H54 (cell line): ENCODE measurements around the gene HOXD3.

Experiments used
- DNase-seq: peaks from one replicate; pipeline ENCODE4 v3.0.0; 2011; ENCODE audit warnings: low spot score, mixed read lengths; ENCODE audit not compliant: insufficient read length
- FAIRE-seq: peaks from 3 replicates; lab custom pipeline; 2011; peaks lifted over from hg19 to GRCh38; lab: Jason Lieb, UNC
- POLR2A ChIP-seq: IDR thresholded peaks from 2 replicates; pipeline ENCODE4 v1.6.1; 2011; ENCODE audit warnings: low read depth, mild to moderate bottlenecking, low read length

Gene HOXD3

DNA sequence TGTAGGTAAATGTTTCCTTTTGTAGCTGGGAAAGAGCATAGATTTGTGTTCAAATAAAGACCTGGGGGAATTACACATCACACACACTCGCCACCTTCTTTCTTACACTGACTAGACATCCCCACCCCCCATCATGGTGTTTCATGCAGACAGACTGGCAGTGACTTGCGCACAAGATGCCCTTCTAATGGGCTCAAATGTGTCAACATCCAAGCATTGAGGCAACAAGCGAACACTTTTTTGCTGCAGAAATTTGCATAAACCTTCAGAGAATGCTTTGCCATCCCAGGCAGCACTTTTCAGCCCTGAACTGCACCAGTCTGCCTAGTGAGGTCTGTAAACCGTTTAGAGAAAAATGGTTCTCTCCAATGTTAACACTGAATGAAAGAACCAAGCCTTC is 23.1 kb upstream of the HOXD3 start:
- no peak for TF ChIP-seq POLR2A
- FAIRE-seq, result no peak
- DNase-seq, result no peak

DNA sequence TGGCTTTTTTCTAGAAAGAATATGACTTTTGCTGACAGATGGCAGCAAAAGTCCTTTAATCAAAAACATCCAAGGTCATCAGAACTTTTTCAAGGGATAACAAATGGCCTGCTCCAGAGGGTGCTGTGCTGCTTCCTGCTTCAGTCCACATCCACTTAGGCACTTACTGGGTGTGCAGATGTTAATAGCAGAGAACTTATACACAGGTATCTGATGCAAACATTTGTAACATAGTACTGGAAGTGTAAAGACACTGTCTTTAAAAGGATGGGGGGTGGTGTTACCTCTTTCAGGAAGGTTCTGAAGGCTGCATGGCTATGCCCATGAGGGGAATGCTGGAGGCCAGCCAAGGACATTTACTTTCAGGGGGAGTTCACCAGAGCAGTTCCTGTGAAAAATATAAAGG is 22.1 kb upstream of the HOXD3 start:
- FAIRE-seq (no peak), DNase-seq (no peak)
- TF ChIP-seq POLR2A, result no peak

DNA sequence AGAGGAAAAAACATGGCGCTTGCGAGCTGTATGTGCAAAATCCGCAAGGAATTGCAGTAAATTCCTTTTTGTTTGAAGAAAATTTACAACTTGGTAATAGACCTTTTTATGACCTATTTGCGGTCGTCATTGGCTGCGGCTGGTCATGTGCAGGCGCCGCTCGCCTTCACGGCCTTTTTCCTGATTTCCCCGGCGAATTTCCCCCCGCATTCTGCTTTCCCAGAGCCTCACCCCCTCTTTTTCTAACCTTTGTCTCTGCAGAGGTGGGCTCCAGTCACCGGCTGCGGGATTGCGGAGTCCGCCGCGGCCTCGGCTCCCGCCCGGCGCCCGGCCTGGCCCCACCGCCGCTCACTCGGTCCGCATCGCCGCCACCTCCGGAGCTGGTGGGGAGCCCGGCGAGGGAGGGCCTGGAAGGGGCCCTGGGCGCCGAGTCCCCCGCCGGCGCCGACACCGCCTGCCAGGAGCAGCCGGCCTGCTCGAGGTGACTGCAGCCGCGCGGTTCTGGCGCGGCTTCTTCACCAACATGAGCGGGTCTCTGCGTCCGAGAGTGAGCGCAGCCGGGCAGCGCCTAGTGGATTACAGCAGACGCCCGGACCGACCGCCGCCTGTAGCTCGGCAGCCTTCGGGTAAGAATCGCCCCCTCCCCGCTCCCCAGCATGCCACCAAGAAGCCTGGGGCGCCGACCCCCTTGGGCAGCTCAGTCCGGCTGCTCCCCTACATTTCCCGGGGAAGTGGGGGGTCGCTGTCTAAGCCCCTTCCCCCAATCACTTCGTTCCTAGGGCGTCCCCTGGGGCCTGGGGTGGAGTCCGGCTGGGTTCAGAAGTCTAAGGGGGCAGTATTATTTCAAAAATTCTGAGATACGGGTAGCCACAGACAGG is 20.5 kb upstream of the HOXD3 start:
- FAIRE-seq (no peak), DNase-seq (peak; percentile 62)
- no peak; the same call in 1 of the 2 replicates for TF ChIP-seq POLR2A

DNA sequence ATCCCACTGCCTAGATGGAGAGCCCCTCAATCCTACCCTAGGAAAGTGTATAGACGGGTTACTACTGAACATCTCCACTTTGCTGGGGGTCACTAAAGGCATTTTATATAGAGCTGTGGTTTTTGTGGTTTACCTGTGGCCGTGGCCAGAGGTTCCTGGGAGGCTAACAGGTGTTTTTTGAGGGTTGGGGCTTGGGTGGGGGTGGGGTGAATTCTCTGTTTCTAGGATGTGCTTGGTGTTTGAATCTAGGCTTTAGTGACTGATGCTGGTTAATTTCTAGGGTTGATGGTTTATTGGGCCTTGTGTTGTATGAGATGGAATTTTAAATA is 19.9 kb upstream of the HOXD3 start:
- TF ChIP-seq POLR2A, result no peak
- DNase-seq (no peak), FAIRE-seq (no peak)

DNA sequence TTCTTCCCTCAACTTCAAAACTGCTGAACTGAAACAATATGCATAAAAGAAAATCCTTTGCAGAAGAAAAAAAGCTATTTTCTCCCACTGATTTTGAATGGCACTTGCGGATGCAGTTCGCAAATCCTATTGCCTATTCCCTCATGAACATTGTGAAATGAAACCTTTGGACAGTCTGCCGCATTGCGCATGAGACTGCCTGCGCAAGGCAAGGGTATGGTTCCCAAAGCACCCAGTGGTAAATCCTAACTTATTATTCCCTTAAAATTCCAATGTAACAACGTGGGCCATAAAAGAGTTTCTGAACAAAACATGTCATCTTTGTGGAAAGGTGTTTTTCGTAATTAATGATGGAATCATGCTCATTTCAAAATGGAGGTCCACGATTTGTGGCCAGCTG is 19.2 kb upstream of the HOXD3 start:
- DNase-seq (no peak), FAIRE-seq (no peak)
- TF ChIP-seq POLR2A, result no peak

DNA sequence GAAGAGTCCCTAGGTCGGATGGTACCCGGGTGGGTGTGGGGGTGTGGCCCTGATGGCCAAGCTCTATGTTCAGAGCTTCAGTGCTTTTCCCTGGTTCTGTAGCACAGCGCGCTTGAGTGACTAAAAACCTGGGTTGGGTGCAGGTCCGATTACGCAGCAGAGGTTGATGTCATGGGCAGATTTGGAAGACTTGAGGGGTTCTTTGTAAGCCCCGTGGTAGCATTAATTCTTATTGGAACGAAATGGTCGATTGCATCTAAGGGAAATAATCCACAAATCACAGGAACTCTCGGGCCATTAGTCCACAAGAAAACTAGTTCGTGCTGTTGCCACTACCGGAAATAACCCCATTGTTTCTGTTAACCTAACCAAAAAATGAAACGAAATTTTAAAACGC is 18.6 kb upstream of the HOXD3 start:
- no peak for FAIRE-seq
- TF ChIP-seq POLR2A, result no peak
- no peak for DNase-seq

DNA sequence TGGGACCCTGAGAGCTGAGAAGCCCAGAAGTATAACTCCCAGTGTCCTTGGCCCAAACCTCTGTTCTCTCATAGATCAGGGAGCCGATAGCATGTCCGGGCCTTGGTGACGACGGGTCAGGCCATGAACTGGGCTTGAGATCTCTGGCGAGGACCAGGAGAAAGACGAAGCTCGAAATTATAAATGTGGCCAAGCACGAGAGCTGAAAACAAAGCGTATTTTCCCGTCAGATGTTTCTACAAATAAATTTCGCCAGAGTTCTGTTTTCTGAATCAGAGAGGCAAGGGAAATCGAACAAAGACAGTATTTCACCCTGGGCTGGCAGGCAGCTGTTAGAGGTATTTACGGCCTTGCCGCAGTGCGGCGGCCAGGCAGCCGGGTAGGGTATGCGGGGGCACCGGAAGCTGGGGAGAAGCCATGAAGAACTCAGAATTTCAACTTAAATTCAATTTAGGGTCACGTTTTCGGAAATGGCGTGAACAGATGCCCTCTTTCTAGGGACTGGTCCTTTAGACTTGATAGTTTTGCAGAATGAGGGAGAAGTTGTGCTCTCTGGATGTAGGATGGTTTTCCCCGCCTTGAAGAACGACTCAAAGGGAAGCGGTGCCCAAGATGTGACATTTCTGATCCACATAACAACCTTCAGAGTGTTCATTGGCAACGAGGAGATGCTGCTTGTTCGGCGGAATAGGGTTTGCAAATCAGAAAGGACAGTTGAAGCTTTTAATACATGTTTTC is 18.0 kb upstream of the HOXD3 start:
- TF ChIP-seq POLR2A, result no peak
- no peak for FAIRE-seq
- no peak for DNase-seq

DNA sequence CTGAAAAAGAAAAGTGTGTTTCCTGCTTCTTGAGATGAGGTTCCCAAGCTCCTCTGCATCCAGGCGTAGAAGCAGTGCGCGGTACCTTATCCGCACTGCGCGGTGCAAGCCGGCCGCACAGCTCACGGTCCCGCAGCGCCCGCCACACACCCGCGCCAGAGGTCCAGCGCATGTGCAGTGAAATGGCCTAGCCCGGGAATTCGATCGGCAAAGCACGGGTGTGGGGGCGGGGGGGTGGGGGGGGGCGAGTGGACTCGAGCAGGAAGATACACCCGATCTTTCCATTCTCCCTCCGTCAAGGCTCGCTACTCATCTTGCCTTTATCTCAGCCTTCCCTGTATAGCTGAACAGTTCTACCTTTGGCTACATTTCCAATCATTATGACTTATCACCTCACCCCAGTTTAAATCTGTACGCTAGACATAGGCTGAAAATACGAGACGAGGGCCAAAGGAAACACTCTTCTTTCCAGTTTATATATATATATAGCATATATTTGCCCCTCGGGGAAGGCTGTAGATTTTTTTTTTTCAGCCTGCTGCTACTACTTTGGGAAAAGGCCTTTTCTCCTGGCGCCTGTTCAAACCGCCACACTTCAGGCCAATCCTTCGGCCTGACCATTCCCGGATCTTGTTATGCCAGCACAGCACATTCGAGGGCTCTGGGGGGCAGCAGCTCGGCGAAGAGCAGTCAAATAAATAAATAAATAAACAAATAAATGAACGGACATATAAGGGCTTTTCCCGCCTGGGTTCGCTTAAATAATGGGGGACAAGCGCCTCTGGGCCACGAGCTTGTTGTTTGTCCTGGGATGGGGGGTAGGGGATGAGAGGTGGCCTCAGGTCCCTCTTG is 17.2 kb upstream of the HOXD3 start:
- FAIRE-seq (no peak), DNase-seq (no peak)
- no peak for TF ChIP-seq POLR2A

DNA sequence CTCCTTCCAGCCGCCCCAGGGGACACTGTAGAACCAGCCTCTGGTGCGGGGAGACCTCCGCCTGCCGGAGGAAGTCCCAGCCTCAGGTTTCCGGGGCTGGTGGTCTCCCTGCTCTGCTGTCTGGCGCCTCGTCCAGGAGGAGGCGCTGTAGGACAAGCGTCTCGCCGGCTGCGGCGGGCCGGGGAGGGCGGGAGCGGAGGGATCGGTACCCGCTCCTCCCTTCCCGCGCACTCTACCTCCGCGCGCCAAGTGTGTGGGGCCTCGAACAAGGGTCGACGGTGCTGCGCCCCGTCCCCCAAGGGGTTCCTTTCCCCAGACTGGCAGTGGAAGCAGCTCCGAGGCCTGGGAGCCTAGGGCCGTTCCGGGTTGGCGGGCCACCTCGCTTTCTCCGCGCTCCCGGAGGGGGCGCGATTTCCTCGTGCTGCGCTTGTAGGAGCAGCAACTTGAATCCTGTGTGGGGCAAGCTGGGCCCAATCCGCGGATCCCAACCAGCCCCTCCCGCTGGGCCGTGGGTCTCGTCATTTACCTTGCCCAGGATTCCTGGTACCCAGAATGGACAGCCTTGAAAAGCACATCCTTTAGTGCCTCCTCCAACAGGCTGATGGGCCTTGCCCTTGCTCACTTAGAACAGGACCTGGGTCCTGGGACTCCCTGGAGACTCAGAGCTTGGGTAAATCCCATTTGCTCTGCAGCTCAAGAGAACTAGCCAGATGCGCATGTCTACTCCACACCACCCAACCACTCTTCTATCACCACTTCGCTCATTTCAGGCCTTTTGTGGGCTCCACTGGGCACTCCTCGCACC is 16.4 kb upstream of the HOXD3 start:
- no peak for FAIRE-seq
- TF ChIP-seq POLR2A, result peak; percentile 15; the same call in 1 of the 2 replicates
- DNase-seq, result peak; percentile 59

DNA sequence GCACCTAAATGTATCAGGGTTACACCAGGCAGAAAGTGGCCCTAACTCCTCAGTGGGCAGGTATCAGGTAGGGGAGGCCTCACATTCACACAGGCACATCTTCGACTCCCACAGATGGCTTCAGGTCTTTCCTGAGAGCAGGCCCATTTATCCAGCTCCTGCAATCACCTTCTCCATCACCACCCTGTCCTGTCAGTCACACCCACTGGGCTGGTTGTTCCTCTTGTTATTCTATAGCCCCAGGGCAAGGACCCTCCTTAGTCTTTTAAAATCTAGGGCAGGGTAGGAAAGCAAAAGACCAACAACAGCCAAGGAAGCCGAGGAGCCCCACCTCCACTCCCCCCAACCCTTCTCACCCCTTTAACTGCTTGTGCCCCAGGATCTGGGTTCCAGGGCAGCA is 14.8 kb upstream of the HOXD3 start:
- TF ChIP-seq POLR2A, result no peak
- DNase-seq, result no peak
- no peak for FAIRE-seq

DNA sequence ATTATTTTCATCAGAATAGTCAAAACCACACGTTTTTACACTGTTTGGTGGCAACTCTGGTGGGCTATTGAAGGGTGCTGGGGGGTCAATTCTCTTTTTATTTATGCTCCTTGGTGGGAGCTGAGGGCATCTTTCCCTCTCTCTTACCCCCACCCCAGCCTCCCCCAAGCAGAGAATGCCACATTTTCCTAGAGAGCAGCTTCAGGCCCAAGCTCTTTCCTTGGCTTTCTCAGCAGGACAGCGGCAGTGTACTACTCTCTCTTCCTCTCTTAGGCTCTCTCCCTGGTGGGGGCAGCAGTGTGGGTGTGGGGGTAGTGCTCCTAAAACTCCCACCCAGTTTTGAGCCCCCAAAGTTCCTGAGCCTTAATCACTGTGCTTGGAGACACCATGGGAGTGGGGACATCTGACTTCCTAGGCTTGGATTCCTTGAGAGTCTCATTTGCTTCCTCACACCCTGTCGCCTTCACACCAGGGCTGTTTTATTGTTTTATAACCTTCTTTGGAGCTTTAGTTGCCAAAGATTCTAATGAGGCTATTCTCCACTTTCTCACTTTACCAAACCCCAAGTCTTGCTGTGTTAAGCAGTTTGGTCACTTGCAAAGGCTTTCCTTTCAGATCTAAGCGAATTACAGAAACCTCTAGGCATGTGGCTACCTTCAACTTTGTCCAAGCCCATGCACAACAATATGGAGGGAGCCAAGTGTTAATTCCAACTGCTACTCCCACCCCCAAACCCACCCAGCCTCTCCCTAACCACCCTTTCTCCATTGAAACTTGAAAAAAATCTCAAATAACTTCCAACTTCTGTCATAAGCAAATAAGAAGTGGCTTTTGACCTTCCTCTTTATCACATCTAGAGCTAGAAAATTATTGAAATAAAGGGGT is 11.8 kb upstream of the HOXD3 start:
- no peak for FAIRE-seq
- DNase-seq, result no peak
- TF ChIP-seq POLR2A, result no peak

DNA sequence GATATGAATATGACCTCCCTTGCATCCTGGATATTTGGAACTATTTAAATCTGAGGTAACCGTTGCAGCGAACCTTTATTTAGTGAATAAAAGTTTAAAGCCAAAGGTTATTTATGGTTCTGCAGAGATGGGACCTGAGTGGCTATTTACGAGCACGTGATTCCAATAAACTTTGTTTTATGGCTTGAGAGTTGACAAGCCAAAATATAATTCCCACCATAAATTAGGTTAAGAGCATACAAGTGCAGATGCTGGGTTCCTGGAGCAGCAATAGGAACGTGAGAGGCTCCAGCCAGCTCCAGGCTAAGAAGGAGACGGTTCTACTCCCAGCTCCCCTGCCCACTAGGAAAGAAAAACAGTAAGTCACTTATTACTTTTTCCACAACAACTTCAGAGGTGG is 11.0 kb upstream of the HOXD3 start:
- DNase-seq (no peak), FAIRE-seq (no peak)
- TF ChIP-seq POLR2A, result no peak
